Endothelial cell of umbilical vein (primary cell): ENCODE measurements around the gene FOXS1. TPM values are rescaled to one million over a fixed set of nuclear protein-coding genes. Genes with fewer than 3 reads are reported as not detected.

Experiments
- BruUV-seq: library from RNA; stranded (reverse); fragments of 400-500 nt; replicated peaks from 2 replicates; lab custom pipeline; 2021; lab: Mats Ljungman, UMichigan
- CTCF ChIA-PET: fragments of 300-600, 350-600 bp; sonication (Branson Sonifier 250); formaldehyde crosslinking; loops from one replicate; lab custom pipeline; 2021; ENCODE audit warnings: antibody characterized with exemption, inconsistent platforms; lab: Charles Lee
- POLR2A ChIA-PET: fragments of 300-600, 350-600 bp; sonication (Branson Sonifier 250); formaldehyde crosslinking; loops from one replicate; lab custom pipeline; 2021; ENCODE audit warnings: antibody characterized with exemption, inconsistent platforms; lab: Charles Lee
- DNase-seq: peaks from one replicate; pipeline ENCODE4 v3.0.0-alpha.2; 2011; ENCODE audit warnings: low read depth, low spot score
- FAIRE-seq: peaks from 2 replicates; lab custom pipeline; 2011; peaks lifted over from hg19 to GRCh38; lab: Jason Lieb, UNC
- H2AFZ ChIP-seq: 2 replicates; pipeline ENCODE4 v1.6.0; 2012; ENCODE audit warnings: low read depth, low read length, control low read depth, inconsistent platforms
- H3K27ac ChIP-seq: 2 replicates; pipeline ENCODE4 v1.5.1; 2011; ENCODE audit warnings: low read depth, mild to moderate bottlenecking, control low read depth, low read length, moderate library complexity; ENCODE audit not compliant: insufficient read depth
- H3K27me3 ChIP-seq, 2 experiments: 2 replicates each; pipeline versions ENCODE4 v1.6.0 to v1.6.1; 2011; ENCODE audit warnings: low read length in 2 of 2, mixed read lengths in 1 of 2; ENCODE audit not compliant: control insufficient read depth in 2 of 2, insufficient read depth in 2 of 2
- H3K36me3 ChIP-seq, 2 experiments: 2 replicates in 1 of 2; 3 replicates in 1 of 2; pipeline ENCODE4 v1.5.1; 2011; ENCODE audit warnings: low read length in 2 of 2, mild to moderate bottlenecking in 1 of 2, moderate library complexity in 1 of 2; ENCODE audit not compliant: control insufficient read depth in 2 of 2, insufficient read depth in 2 of 2; ENCODE audit errors: extremely low read depth in 1 of 2
- H3K4me1 ChIP-seq: 3 replicates; pipeline ENCODE4 v1.5.1; 2011; ENCODE audit warnings: mild to moderate bottlenecking, low read length; ENCODE audit not compliant: control insufficient read depth, insufficient read depth; ENCODE audit errors: extremely low read depth
- H3K4me2 ChIP-seq: 2 replicates; pipeline ENCODE4 v1.6.1; 2011; ENCODE audit warnings: low read length, control low read depth, mixed read lengths; ENCODE audit not compliant: insufficient read depth
- H3K4me3 ChIP-seq, 3 experiments: fragments of 200-600 bp in 1 of 3; sonication (generic), shearing (Covaris generic) in 1 of 3; replicated peaks in 1 of 3; 2 replicates each; pipeline ENCODE4 v1.5.1; 2011 to 2016; ENCODE audit warnings: control low read depth in 3 of 3, low read length in 3 of 3, mild to moderate bottlenecking in 2 of 3, inconsistent platforms in 1 of 3, low read depth in 1 of 3, moderate library complexity in 1 of 3; ENCODE audit not compliant: insufficient read depth in 1 of 3
- H3K79me2 ChIP-seq: 2 replicates; pipeline ENCODE4 v1.6.0; 2012; ENCODE audit warnings: low read length, inconsistent platforms; ENCODE audit not compliant: control insufficient read depth, insufficient read depth
- H3K9ac ChIP-seq: replicated peaks from 2 replicates; pipeline ENCODE3; 2011; ENCODE audit warnings: low read length, control low read depth; ENCODE audit not compliant: insufficient read depth; ENCODE audit errors: extremely low read depth
- H3K9me1 ChIP-seq: replicated peaks from 3 replicates; pipeline ENCODE4 v1.6.0; 2011; ENCODE audit warnings: mild to moderate bottlenecking, low read length; ENCODE audit not compliant: control insufficient read depth, insufficient read depth; ENCODE audit errors: extremely low read depth
- H3K9me3 ChIP-seq: replicated peaks from 2 replicates; pipeline ENCODE4 v1.5.1; 2012; ENCODE audit warnings: low read length, inconsistent platforms; ENCODE audit not compliant: control insufficient read depth, insufficient read depth
- H4K20me1 ChIP-seq: replicated peaks from 2 replicates; pipeline ENCODE3; 2011; ENCODE audit warnings: mild to moderate bottlenecking, low read length; ENCODE audit not compliant: control insufficient read depth, insufficient read depth; ENCODE audit errors: extremely low read depth
- EZH2 ChIP-seq: IDR thresholded peaks from 2 replicates; pipeline ENCODE4 v1.6.1; 2012; ENCODE audit warnings: borderline replicate concordance, low read depth, mild to moderate bottlenecking, moderate library complexity, low read length, inconsistent platforms; ENCODE audit not compliant: severe bottlenecking
- FOS ChIP-seq: IDR thresholded peaks from 2 replicates; pipeline ENCODE4 v1.6.1; 2011; ENCODE audit warnings: mild to moderate bottlenecking, low read length, moderate library complexity, borderline replicate concordance; ENCODE audit not compliant: insufficient read depth
- GATA2 ChIP-seq: IDR thresholded peaks from 2 replicates; pipeline ENCODE4 v1.7.0; 2011; ENCODE audit warnings: low read depth, mild to moderate bottlenecking, moderate library complexity, mixed read lengths, low read length; ENCODE audit not compliant: insufficient read length, insufficient read depth
- JUN ChIP-seq: IDR thresholded peaks from 2 replicates; pipeline ENCODE4 v1.6.1; 2011; ENCODE audit warnings: borderline replicate concordance, low read depth; ENCODE audit not compliant: insufficient read length, insufficient read depth
- MAX ChIP-seq: IDR thresholded peaks from 2 replicates; pipeline ENCODE4 v1.6.1; 2011; ENCODE audit not compliant: insufficient read depth, insufficient read length
- MYC ChIP-seq: IDR thresholded peaks from one replicate; pipeline ENCODE4 v1.6.1; 2011; ENCODE audit warnings: mild to moderate bottlenecking, low read depth, low read length
- POLR2A ChIP-seq: IDR thresholded peaks from 2 replicates; pipeline ENCODE4 v1.6.1; 2012; ENCODE audit warnings: low read depth, mild to moderate bottlenecking, control low read depth, low read length
- POLR2AphosphoS5 ChIP-seq: IDR thresholded peaks from 2 replicates; pipeline ENCODE4 v1.6.1; 2012; ENCODE audit warnings: low read depth, mild to moderate bottlenecking, control low read depth, low read length, moderate library complexity; ENCODE audit not compliant: insufficient read depth
- dilution Hi-C: fragments of 300-500 bp; cut with MboI; formaldehyde crosslinking; loops from one replicate; pipeline ENCODE4 v1.15.0; 2019; ENCODE audit warnings: low sequenced_read_pairs; ENCODE audit not compliant: extremely low pct_ligation_motif_present
- intact Hi-C: fragments of 100-400 bp; cut with micrococcal nuclease; formaldehyde crosslinking; loops from one replicate; pipeline ENCODE4 v1.10.0; 2022
- polyA plus RNA-seq, 4 experiments: library from polyadenylated mRNA; depleted of rRNA in 3 of 4; stranded (reverse) in 3 of 4; unstranded in 1 of 4; fragments of >200 nt; gene quantifications; 2 replicates each; pipeline versions ENCODE4 v1.2.1 to v1.2.3, GENCODE V29; 2011 to 2012; ENCODE audit warnings: missing spikeins in 1 of 4
- total RNA-seq: library from RNA; stranded (reverse); gene quantifications from 2 replicates; pipeline ENCODE4 v1.2.3, GENCODE V29; 2021
- TF ChIP-seq, protein P1 (sequence below), 2 donors: IDR thresholded peaks; 1 replicate in 1 of 2; 2 replicates in 1 of 2; pipeline ENCODE4 v1.5.1; 2011; ENCODE audit warnings: low read length in 2 of 2, mild to moderate bottlenecking in 2 of 2, moderate library complexity in 2 of 2, control low read depth in 1 of 2, inconsistent platforms in 1 of 2, low read depth in 1 of 2; ENCODE audit not compliant: insufficient read depth in 1 of 2; ENCODE audit errors: extremely low read depth in 1 of 2

Gene FOXS1
- total and polyA plus RNA-seq, 2 donors (not counting 3 experiments of a cell fraction or from before 2014, with no cell fraction given), result 0.84 TPM; not detected in 1

- BruUV-seq, result no TSS peak
- FAIRE-seq, result no peak
- CTCF ChIA-PET, result interaction anchor here (1.5 kb wide), 1 partner anchor 161 kb away, joined by 3 read pairs; no protein-coding TSS in a partner anchor
These were observed 24.2 kb upstream of the FOXS1 start for GRCh38 chr20:31869673-31869941.

More at GRCh38 chr20:31869673-31869941, 24.2 kb upstream of the FOXS1 start:
- Histone ChIP-seq H3K27ac (no peak overlapping the region), H3K9me1 (no peaks in the 10 kb centered on the region), H3K9me3 (no peaks in the 10 kb centered on the region), H3K9ac (no peak overlapping the region), H3K27me3 (peaks cover 29 to 30% of the 10 kb centered on the region in 2 experiments), H2AFZ (no peak overlapping the region), H4K20me1 (no peaks in the 10 kb centered on the region), H3K79me2 (no peaks in the 10 kb centered on the region), H3K4me3 (no peak overlapping the region), H3K4me2 (no peak overlapping the region), H3K36me3 (no peaks in the 10 kb centered on the region), H3K4me1 (no peaks in the 10 kb centered on the region)
- dilution Hi-C loops, result no loop called here
- POLR2A ChIA-PET, result no interaction called here
- intact Hi-C loops, result no loop called here
- no peak for DNase-seq
- TF ChIP-seq, protein P1, sequence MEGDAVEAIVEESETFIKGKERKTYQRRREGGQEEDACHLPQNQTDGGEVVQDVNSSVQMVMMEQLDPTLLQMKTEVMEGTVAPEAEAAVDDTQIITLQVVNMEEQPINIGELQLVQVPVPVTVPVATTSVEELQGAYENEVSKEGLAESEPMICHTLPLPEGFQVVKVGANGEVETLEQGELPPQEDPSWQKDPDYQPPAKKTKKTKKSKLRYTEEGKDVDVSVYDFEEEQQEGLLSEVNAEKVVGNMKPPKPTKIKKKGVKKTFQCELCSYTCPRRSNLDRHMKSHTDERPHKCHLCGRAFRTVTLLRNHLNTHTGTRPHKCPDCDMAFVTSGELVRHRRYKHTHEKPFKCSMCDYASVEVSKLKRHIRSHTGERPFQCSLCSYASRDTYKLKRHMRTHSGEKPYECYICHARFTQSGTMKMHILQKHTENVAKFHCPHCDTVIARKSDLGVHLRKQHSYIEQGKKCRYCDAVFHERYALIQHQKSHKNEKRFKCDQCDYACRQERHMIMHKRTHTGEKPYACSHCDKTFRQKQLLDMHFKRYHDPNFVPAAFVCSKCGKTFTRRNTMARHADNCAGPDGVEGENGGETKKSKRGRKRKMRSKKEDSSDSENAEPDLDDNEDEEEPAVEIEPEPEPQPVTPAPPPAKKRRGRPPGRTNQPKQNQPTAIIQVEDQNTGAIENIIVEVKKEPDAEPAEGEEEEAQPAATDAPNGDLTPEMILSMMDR (IDR thresholded peaks at IDR 0.05; ENCODE audit: extremely low read depth in 1 of 2, insufficient read depth in 1 of 2, low read depth in 1 of 2, low read length in 2 of 2), result no peak
- TF ChIP-seq JUN (no peak), FOS (no peak), MAX (no peak), MYC (no peak), POLR2A (no peak), POLR2AphosphoS5 (no peak), EZH2 (no peak), GATA2 (no peak)
